Uterus (tissue), 4 donors: Measurements from ENCODE around the gene TBX10. TPM values are rescaled to one million over a fixed set of nuclear protein-coding genes. Genes with fewer than 3 reads are reported as not detected.

Experiments used
- DNase-seq, 2 donors: peaks; one replicate each; pipeline ENCODE4 v3.0.0-alpha.2; 2019 to 2020
- H3K27ac ChIP-seq, 2 donors: fragments of 200-600 bp; sonication (generic); 1 replicate in 1 of 2; 2 replicates in 1 of 2; pipeline ENCODE4 v1.5.1; 2016 to 2018
- H3K27me3 ChIP-seq, 2 donors: fragments of 200-600 bp; sonication (generic); one replicate each; pipeline ENCODE4 v1.5.1; 2018 to 2019; ENCODE audit warnings: control low read depth in 1 of 2
- H3K36me3 ChIP-seq, 2 donors: fragments of 200-600 bp; sonication (generic); one replicate each; pipeline ENCODE4 v1.5.1; 2019; ENCODE audit warnings: control low read depth in 1 of 2
- H3K4me1 ChIP-seq, 2 donors: fragments of 200-600 bp; sonication (generic); one replicate each; pipeline ENCODE4 v1.5.1; 2018 to 2019; ENCODE audit warnings: control low read depth in 1 of 2
- H3K4me3 ChIP-seq, 2 donors: fragments of 200-600 bp; sonication (generic); 1 replicate in 1 of 2; 2 replicates in 1 of 2; pipeline ENCODE4 v1.5.1; 2018 to 2019; ENCODE audit warnings: mild to moderate bottlenecking in 1 of 2
- H3K9me3 ChIP-seq, 2 donors: fragments of 200-600 bp; sonication (generic); one replicate each; pipeline ENCODE4 v1.5.1; 2019; ENCODE audit warnings: control low read depth in 1 of 2
- POLR2A ChIP-seq, 2 donors: fragments of 450-650 bp; IDR thresholded peaks; one replicate each; pipeline ENCODE4 v1.6.1; 2016; ENCODE audit warnings: antibody characterized with exemption in 2 of 2, mild to moderate bottlenecking in 1 of 2, moderate library complexity in 1 of 2
- intact Hi-C: fragments of 100-400 bp; cut with DNase I; formaldehyde crosslinking; loops from one replicate; pipeline ENCODE4 v1.15.1; 2023; ENCODE audit warnings: low total_unique reads
- total RNA-seq, 4 donors: library from RNA; depleted of rRNA in 3 of 4; stranded (reverse); fragments of >200 nt in 3 of 4; gene quantifications; one replicate each; pipeline versions ENCODE4 v1.1.0 to v1.2.4, GENCODE V29; 2014 to 2023
- TF ChIP-seq, protein P1 (sequence below), 4 experiments: fragments of 200-600 bp in 2 of 4; fragments of 450-650 bp in 2 of 4; sonication (generic) in 2 of 4; IDR thresholded peaks; one replicate each; pipeline ENCODE4 v1.5.1; 2016 to 2019; ENCODE audit warnings: antibody characterized with exemption in 4 of 4, mild to moderate bottlenecking in 2 of 4, moderate library complexity in 1 of 4
- donor health status: DM: yes; HTN: yes; CAD: no.

The TBX10 gene
- total RNA-seq, 4 donors from 2014 or later: not detected

- Histone ChIP-seq H3K27me3 (no peaks in the 10 kb centered on the region), H3K4me3 (no peak overlapping the region), H3K27ac (no peak overlapping the region), H3K9me3 (no peaks in the 10 kb centered on the region), H3K4me1 (no peaks in the 10 kb centered on the region), H3K36me3 (no peaks in the 10 kb centered on the region)
- intact Hi-C loops: no loop called here
- TF ChIP-seq POLR2A (IDR thresholded peaks at IDR 0.05): no peak
- TF ChIP-seq, protein P1, sequence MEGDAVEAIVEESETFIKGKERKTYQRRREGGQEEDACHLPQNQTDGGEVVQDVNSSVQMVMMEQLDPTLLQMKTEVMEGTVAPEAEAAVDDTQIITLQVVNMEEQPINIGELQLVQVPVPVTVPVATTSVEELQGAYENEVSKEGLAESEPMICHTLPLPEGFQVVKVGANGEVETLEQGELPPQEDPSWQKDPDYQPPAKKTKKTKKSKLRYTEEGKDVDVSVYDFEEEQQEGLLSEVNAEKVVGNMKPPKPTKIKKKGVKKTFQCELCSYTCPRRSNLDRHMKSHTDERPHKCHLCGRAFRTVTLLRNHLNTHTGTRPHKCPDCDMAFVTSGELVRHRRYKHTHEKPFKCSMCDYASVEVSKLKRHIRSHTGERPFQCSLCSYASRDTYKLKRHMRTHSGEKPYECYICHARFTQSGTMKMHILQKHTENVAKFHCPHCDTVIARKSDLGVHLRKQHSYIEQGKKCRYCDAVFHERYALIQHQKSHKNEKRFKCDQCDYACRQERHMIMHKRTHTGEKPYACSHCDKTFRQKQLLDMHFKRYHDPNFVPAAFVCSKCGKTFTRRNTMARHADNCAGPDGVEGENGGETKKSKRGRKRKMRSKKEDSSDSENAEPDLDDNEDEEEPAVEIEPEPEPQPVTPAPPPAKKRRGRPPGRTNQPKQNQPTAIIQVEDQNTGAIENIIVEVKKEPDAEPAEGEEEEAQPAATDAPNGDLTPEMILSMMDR (IDR thresholded peaks at IDR 0.05): no peak
- peak in 1 of 2 donors; percentile 24 for DNase-seq
Measured at GRCh38 chr11:67614730-67615714, 24.5 kb downstream of the TBX10 start.

GRCh38 chr11:67613960-67614715, 25.4 kb downstream of the TBX10 start:
- Histone ChIP-seq H3K36me3 (no peaks in the 10 kb centered on the region), H3K9me3 (no peaks in the 10 kb centered on the region), H3K4me1 (no peaks in the 10 kb centered on the region), H3K4me3 (peak overlapping the region; percentile 9 to 28), H3K27me3 (no peaks in the 10 kb centered on the region), H3K27ac (no peak overlapping the region)
- intact Hi-C loops: no loop called here
- peak; percentile 51 to 52 for DNase-seq
- TF ChIP-seq, protein P1 (IDR thresholded peaks at IDR 0.05): peak; percentile 41 to 65 (median 51)
- TF ChIP-seq POLR2A (IDR thresholded peaks at IDR 0.05): no peak

DNA sequence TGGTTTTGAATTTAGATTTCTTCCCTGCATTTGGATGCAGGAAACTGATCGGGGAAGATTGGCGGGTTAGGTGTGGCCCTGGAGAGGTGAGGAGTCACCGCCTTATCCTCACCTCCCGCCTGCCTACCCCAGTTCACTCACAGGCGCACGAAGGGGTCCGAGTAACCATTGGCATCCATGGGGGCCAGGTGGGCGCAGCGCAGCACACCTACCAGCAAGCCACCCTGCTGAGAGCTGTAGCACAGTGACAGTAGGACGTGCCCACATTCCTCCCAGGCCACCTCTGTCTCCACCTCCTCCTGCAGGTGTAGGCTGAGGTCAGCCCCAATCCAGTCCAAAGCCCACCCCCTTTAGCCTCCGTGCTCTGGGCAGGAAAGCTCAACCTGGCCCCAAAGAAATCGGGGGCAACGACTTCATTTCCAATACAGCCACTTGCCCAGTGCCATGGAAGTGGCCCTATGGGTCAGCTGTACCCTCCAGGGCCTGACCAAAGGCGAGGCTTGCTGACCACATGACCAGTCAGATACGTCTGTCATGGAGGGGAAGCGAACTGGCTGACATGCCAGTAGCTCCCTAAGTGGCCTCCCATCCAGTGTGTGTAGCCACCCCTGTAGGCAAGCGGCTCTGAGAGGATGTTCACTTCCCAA, 26.1 kb downstream of the TBX10 start:
- no peaks in the 10 kb centered on the region for H3K27me3 ChIP-seq
- no peaks in the 10 kb centered on the region for H3K9me3 ChIP-seq
- peak overlapping the region in 1 of 2 donors; percentile 28 for H3K4me3 ChIP-seq
- no peaks in the 10 kb centered on the region for H3K36me3 ChIP-seq
- H3K27ac ChIP-seq: no peak overlapping the region
- intact Hi-C loops: no loop called here
- DNase-seq: no peak
- TF ChIP-seq, protein P1 (IDR thresholded peaks at IDR 0.05): no peak
- no peak for TF ChIP-seq POLR2A (IDR thresholded peaks at IDR 0.05)
- no peaks in the 10 kb centered on the region for H3K4me1 ChIP-seq

GRCh38 chr11:67612751-67613150, 26.8 kb downstream of the TBX10 start:
- Histone ChIP-seq H3K4me1 (peaks cover 2% of the 10 kb centered on the region in 2 donors), H3K27ac (no peak overlapping the region), H3K36me3 (no peaks in the 10 kb centered on the region), H3K4me3 (no peak overlapping the region), H3K27me3 (no peaks in the 10 kb centered on the region), H3K9me3 (no peaks in the 10 kb centered on the region)
- intact Hi-C loops: no loop called here
- no peak for DNase-seq
- TF ChIP-seq POLR2A (IDR thresholded peaks at IDR 0.05): no peak
- TF ChIP-seq, protein P1 (IDR thresholded peaks at IDR 0.05): no peak
